B cell (primary cell): ENCODE results near the gene THSD7A.

Experiments used
- EZH2 ChIP-seq: IDR thresholded peaks from 2 replicates; pipeline ENCODE4 v1.6.1; 2012; ENCODE audit warnings: borderline replicate concordance, low read depth, mild to moderate bottlenecking, moderate library complexity, low read length; ENCODE audit not compliant: insufficient read depth, poor library complexity, severe bottlenecking
- TF ChIP-seq, protein P1 (sequence below): fragments of 200-600 bp; IDR thresholded peaks from one replicate; pipeline ENCODE4 v1.8.0; 2022; ENCODE audit warnings: antibody characterized with exemption, mild to moderate bottlenecking

DNA sequence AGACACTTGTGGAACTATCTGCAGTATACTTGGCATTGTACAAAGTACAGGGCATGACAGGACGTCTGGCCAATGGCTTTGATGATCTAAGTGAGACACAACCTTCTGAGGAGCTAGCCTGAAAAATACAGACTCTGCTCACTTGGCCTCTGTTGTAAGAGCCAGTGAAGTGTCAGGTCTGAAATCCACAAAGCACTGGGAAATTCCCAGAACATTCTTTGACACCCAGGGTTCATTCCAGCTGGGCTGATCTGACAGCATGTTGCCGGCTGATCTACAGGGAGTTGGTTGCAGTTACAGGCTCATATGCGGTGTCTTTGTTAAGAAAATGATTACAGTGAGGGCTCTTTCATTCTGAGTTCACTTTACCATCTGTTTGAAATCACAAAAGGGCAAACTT is 503.7 kb downstream of the THSD7A start:
- TF ChIP-seq, protein P1, sequence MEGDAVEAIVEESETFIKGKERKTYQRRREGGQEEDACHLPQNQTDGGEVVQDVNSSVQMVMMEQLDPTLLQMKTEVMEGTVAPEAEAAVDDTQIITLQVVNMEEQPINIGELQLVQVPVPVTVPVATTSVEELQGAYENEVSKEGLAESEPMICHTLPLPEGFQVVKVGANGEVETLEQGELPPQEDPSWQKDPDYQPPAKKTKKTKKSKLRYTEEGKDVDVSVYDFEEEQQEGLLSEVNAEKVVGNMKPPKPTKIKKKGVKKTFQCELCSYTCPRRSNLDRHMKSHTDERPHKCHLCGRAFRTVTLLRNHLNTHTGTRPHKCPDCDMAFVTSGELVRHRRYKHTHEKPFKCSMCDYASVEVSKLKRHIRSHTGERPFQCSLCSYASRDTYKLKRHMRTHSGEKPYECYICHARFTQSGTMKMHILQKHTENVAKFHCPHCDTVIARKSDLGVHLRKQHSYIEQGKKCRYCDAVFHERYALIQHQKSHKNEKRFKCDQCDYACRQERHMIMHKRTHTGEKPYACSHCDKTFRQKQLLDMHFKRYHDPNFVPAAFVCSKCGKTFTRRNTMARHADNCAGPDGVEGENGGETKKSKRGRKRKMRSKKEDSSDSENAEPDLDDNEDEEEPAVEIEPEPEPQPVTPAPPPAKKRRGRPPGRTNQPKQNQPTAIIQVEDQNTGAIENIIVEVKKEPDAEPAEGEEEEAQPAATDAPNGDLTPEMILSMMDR: no peak
- no peak for TF ChIP-seq EZH2
